Prostate gland (tissue), 2 donors: ENCODE results near the gene WDR77.

Source experiments
- CTCF ChIP-seq, 4 experiments: fragments of 200-600 bp in 2 of 4; fragments of 450-650 bp in 2 of 4; sonication (generic) in 2 of 4; IDR thresholded peaks; 1 replicate in 3 of 4; 2 replicates in 1 of 4; pipeline ENCODE4 v1.5.1; 2016 to 2019; ENCODE audit warnings: antibody characterized with exemption in 4 of 4, mild to moderate bottlenecking in 2 of 4, moderate library complexity in 2 of 4
- POLR2A ChIP-seq: fragments of 450-650 bp; IDR thresholded peaks from one replicate; pipeline ENCODE4 v1.6.1; 2016; ENCODE audit warnings: antibody characterized with exemption, mild to moderate bottlenecking

DNA sequence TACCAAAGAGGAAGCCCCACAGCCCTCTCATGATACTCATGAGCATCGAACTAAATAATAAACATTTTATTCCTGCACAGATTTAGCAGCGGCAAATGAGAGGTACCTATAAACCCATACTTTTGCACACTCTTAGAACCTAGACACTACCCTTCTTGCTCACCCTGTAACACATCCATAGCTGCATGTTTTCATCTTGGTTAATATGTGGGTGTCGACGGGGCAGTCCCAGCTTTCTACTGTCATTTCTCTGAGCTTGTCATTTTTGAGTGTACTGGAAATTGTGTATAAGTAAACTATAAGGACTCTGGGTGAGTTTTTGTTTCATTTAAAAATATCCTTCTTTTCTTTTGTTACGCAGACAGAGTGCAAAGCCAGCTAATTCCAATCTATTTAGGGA lies 47.0 kb downstream of the WDR77 start:
- TF ChIP-seq CTCF (IDR thresholded peaks at IDR 0.05) = no peak
- TF ChIP-seq POLR2A = no peak
